HepG2 (cell line): Measurements from ENCODE around the gene HNRNPA1. TPM values are rescaled to one million over a fixed set of nuclear protein-coding genes. Genes with fewer than 3 reads are reported as not detected.

Experiments used
- HNRNPLL ChIP-seq: fragments of 200-400 bp; formaldehyde crosslinking; IDR thresholded peaks from 2 replicates; pipeline ENCODE4 v1.6.1; 2017; ENCODE audit warnings: mild to moderate bottlenecking, low read depth, low read length; ENCODE audit not compliant: poor library complexity, severe bottlenecking
- SP2 ChIP-seq: sonication (generic); formaldehyde crosslinking; IDR thresholded peaks from 2 replicates; pipeline ENCODE4 v1.5.1; 2020; ENCODE audit warnings: mild to moderate bottlenecking, missing genetic modification reagents
- ZNF274 ChIP-seq: sonication (generic); formaldehyde crosslinking; IDR thresholded peaks from 2 replicates; pipeline ENCODE4 v1.5.1; 2020; ENCODE audit warnings: mild to moderate bottlenecking, missing genetic modification reagents
- ZNF446 ChIP-seq: sonication (generic); formaldehyde crosslinking; IDR thresholded peaks from 2 replicates; pipeline ENCODE4 v1.5.0; 2020; ENCODE audit warnings: mild to moderate bottlenecking, missing genetic modification reagents
- ZNF501 ChIP-seq: sonication (generic); formaldehyde crosslinking; IDR thresholded peaks from 2 replicates; pipeline ENCODE4 v1.5.1; 2020; ENCODE audit warnings: mild to moderate bottlenecking, moderate library complexity, missing genetic modification reagents
- ZNF569 ChIP-seq: sonication (generic); formaldehyde crosslinking; IDR thresholded peaks from 2 replicates; pipeline ENCODE4 v1.5.0; 2020; ENCODE audit warnings: mild to moderate bottlenecking, missing genetic modification reagents, moderate library complexity, borderline replicate concordance
- polyA plus RNA-seq, 8 experiments: library from polyadenylated mRNA; depleted of rRNA in 3 of 8; stranded (reverse) in 7 of 8; unstranded in 1 of 8; fragments of >200 nt; fragmentation: Illumina TruSeq in 4 of 8; extraction: Trizol in 4 of 8; gene quantifications; 2 replicates each; pipeline versions ENCODE4 v1.2.1 to v1.2.3, GENCODE V29; 2011 to 2016; ENCODE audit warnings: low read depth in 4 of 8, missing spikeins in 1 of 8, mixed read lengths in 1 of 8; ENCODE audit not compliant: insufficient read depth in 1 of 8
- total RNA-seq, 5 experiments: library from RNA; depleted of rRNA; stranded (reverse); fragments of >200 nt; fragmentation: Illumina TruSeq; extraction: Trizol; gene quantifications; 2 replicates each; pipeline ENCODE4 v1.2.3, GENCODE V29; 2016; ENCODE audit warnings: low read depth in 1 of 5
- TF ChIP-seq, protein P1 (sequence below): sonication (generic); formaldehyde crosslinking; IDR thresholded peaks from 2 replicates; pipeline ENCODE4 v1.4.0; 2020; ENCODE audit warnings: mild to moderate bottlenecking, missing genetic modification reagents
- TF ChIP-seq, protein P2 (sequence below): sonication (generic); formaldehyde crosslinking; IDR thresholded peaks from 2 replicates; pipeline ENCODE4 v1.5.1; 2020; ENCODE audit warnings: missing genetic modification reagents, mild to moderate bottlenecking, borderline replicate concordance
- TF ChIP-seq, protein P3 (sequence below): sonication (generic); formaldehyde crosslinking; IDR thresholded peaks from one replicate; pipeline ENCODE4 v1.5.1; 2020; ENCODE audit warnings: mild to moderate bottlenecking, missing genetic modification reagents; ENCODE audit errors: not compliant biosample characterization
- TF ChIP-seq, protein P4 (sequence below): sonication (generic); formaldehyde crosslinking; IDR thresholded peaks from 2 replicates; pipeline ENCODE4 v1.4.0; 2020; ENCODE audit warnings: missing genetic modification reagents

The HNRNPA1 gene
- total and polyA plus RNA-seq, 2 of the 13 experiments (the other 11 are each of a cell fraction or from before 2014, with no cell fraction given) = 535 to 1,820 TPM

DNA sequence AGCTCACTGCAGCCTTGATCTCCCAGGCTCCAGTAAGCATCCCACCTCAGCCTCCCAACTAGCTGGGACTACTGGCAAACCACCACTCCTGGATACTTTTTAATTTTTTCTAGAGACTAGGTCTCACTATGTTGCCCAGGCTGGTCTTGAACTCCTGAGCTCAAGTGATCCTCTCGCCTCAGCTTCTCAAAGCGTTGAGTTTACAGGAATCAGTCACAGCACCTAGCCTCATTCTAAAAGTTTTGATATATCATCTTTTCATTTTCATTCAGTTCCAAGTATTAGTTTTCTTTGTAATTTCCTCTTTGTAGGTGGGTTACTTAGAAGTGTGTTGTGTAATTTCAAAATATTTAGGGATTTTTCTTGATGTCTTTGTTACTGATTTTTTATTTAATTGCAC lies 10.2 kb upstream of the HNRNPA1 start (continued):
- TF ChIP-seq, protein P1, sequence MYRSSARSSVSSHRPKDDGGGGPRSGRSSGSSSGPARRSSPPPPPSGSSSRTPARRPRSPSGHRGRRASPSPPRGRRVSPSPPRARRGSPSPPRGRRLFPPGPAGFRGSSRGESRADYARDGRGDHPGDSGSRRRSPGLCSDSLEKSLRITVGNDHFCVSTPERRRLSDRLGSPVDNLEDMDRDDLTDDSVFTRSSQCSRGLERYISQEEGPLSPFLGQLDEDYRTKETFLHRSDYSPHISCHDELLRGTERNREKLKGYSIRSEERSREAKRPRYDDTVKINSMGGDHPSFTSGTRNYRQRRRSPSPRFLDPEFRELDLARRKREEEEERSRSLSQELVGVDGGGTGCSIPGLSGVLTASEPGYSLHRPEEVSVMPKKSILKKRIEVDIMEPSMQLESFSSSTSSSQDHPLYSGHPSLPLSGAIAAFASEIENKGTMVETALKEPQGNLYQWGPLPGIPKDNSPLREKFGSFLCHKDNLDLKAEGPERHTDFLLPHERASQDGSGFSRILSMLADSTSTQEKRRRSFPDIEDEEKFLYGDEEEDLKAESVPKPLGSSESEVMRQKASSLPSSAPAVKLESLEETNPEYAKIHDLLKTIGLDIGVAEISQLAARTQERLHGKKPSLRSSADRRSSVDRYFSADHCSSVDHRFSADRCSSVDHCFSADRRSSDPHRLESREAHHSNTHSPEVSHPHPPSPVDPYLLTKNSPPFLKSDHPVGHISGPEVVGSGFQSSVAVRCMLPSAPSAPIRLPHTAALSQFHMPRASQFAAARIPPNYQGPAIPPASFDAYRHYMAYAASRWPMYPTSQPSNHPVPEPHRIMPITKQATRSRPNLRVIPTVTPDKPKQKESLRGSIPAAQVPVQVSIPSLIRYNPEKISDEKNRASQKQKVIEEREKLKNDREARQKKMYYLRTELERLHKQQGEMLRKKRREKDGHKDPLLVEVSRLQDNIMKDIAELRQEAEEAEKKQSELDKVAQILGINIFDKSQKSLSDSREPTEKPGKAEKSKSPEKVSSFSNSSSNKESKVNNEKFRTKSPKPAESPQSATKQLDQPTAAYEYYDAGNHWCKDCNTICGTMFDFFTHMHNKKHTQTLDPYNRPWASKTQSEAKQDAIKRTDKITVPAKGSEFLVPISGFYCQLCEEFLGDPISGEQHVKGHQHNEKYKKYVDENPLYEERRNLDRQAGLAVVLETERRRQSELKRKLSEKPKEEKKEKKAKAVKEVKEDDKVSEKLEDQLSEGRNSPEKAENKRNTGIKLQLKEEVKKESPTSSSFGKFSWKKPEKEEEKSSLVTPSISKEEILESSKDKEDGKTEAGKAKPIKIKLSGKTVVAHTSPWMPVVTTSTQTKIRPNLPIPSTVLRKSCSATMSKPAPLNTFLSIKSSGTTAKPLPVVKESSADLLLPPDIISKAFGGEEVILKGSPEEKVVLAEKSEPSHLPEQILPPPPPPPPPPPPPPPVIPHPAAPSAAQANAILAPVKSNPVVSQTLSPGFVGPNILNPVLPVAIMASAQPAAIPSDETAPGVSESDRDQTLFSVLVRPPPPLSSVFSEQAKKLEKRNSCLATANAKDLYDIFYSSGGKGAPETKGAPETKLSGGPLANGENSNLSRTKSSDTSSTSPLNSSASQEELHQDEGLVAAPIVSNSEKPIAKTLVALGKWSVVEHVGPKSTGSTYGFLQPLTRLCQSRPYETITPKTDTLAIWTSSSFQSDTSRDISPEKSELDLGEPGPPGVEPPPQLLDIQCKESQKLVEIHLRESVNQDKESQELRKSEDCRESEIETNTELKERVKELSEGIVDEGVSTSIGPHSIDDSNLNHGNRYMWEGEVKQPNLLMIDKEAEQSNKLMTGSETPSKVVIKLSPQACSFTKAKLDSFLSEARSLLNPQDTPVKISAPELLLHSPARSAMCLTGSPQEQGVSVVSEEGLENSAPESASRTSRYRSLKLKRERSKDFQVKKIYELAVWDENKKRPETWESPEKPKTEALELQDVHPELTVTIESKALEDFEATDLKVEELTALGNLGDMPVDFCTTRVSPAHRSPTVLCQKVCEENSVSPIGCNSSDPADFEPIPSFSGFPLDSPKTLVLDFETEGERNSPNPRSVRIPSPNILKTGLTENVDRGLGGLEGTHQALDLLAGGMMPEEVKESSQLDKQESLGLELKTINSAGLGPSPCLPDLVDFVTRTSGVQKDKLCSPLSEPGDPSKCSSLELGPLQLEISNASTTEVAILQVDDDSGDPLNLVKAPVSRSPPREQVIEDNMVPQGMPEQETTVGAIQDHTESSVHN (CRISPR knock-in tag) = no peak
- no peak for TF ChIP-seq SP2 (CRISPR knock-in tag)
- no peak for TF ChIP-seq ZNF274
- TF ChIP-seq, protein P2, sequence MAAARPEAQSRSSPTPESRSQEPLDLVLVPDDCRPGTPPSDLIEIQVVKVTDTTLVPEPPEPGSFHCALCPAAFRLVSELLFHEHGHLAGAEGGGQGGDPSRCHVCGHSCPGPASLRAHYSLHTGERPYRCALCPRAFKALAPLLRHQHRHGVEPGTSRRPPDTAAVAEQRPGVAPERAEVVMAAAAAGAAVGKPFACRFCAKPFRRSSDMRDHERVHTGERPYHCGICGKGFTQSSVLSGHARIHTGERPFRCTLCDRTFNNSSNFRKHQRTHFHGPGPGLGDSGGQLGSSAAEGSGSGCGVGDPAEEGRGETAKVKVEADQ (CRISPR knock-in tag) = no peak
- TF ChIP-seq HNRNPLL = no peak
- TF ChIP-seq, protein P3, sequence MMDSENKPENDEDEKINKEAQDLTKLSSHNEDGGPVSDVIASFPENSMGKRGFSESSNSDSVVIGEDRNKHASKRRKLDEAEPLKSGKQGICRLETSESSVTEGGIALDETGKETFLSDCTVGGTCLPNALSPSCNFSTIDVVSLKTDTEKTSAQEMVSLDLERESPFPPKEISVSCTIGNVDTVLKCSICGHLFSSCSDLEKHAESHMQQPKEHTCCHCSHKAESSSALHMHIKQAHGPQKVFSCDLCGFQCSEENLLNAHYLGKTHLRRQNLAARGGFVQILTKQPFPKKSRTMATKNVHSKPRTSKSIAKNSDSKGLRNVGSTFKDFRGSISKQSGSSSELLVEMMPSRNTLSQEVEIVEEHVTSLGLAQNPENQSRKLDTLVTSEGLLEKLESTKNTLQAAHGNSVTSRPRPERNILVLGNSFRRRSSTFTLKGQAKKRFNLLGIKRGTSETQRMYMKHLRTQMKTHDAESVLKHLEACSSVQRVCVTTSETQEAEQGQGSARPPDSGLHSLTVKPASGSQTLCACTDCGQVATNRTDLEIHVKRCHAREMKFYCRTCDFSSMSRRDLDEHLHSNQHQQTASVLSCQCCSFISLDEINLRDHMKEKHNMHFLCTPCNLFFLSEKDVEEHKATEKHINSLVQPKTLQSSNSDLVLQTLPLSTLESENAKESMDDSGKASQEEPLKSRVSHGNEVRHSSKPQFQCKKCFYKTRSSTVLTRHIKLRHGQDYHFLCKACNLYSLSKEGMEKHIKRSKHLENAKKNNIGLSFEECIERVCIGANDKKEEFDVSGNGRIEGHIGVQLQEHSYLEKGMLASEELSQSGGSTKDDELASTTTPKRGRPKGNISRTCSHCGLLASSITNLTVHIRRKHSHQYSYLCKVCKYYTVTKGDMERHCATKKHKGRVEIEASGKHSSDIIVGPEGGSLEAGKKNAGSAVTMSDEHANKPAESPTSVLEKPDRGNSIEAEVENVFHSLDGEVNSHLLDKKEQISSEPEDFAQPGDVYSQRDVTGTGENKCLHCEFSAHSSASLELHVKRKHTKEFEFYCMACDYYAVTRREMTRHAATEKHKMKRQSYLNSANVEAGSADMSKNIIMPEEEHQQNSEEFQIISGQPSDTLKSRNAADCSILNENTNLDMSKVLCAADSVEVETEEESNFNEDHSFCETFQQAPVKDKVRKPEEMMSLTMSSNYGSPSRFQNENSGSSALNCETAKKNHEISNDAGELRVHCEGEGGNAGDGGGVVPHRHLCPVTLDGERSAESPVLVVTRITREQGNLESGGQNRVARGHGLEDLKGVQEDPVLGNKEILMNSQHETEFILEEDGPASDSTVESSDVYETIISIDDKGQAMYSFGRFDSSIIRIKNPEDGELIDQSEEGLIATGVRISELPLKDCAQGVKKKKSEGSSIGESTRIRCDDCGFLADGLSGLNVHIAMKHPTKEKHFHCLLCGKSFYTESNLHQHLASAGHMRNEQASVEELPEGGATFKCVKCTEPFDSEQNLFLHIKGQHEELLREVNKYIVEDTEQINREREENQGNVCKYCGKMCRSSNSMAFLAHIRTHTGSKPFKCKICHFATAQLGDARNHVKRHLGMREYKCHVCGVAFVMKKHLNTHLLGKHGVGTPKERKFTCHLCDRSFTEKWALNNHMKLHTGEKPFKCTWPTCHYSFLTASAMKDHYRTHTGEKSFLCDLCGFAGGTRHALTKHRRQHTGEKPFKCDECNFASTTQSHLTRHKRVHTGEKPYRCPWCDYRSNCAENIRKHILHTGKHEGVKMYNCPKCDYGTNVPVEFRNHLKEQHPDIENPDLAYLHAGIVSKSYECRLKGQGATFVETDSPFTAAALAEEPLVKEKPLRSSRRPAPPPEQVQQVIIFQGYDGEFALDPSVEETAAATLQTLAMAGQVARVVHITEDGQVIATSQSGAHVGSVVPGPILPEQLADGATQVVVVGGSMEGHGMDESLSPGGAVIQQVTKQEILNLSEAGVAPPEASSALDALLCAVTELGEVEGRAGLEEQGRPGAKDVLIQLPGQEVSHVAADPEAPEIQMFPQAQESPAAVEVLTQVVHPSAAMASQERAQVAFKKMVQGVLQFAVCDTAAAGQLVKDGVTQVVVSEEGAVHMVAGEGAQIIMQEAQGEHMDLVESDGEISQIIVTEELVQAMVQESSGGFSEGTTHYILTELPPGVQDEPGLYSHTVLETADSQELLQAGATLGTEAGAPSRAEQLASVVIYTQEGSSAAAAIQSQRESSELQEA = no peak
- TF ChIP-seq ZNF446 = no peak
- TF ChIP-seq, protein P4, sequence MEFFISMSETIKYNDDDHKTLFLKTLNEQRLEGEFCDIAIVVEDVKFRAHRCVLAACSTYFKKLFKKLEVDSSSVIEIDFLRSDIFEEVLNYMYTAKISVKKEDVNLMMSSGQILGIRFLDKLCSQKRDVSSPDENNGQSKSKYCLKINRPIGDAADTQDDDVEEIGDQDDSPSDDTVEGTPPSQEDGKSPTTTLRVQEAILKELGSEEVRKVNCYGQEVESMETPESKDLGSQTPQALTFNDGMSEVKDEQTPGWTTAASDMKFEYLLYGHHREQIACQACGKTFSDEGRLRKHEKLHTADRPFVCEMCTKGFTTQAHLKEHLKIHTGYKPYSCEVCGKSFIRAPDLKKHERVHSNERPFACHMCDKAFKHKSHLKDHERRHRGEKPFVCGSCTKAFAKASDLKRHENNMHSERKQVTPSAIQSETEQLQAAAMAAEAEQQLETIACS = no peak
- no peak for TF ChIP-seq ZNF501 (CRISPR knock-in tag)
- no peak for TF ChIP-seq ZNF569 (CRISPR knock-in tag)
